ENCODE data around the gene EEF1A1.

The EEF1A1 gene

GRCh38 chr6:73503027-73503772, 17.6 kb downstream of the EEF1A1 start:
- DNase-seq = peak; percentile 62

- no peak for DNase-seq
Observed at GRCh38 chr6:73497915-73498314, 22.9 kb downstream of the EEF1A1 start.

GRCh38 chr6:73491377-73491776, 29.5 kb downstream of the EEF1A1 start:
- DNase-seq = no peak

- no peak for DNase-seq
Observed at GRCh38 chr6:73487473-73487872, 33.4 kb downstream of the EEF1A1 start.

GRCh38 chr6:73484438-73484837, 36.4 kb downstream of the EEF1A1 start:
- DNase-seq = no peak

- DNase-seq = no peak
Observed at GRCh38 chr6:73481969-73482368, 38.9 kb downstream of the EEF1A1 start.

GRCh38 chr6:73477407-73477806, 43.4 kb downstream of the EEF1A1 start:
- DNase-seq = no peak

GRCh38 chr6:73476723-73477122, 44.1 kb downstream of the EEF1A1 start:
- no peak for DNase-seq

- no peak for DNase-seq
Observed at GRCh38 chr6:73471686-73472290, 49.0 kb downstream of the EEF1A1 start.
